ENCODE results near the gene PKD2L2.
"Not testable (repeated sequence)": the region's sequence is repeated elsewhere in the genome, so short reads cannot be mapped to it uniquely, and the experiment has no call there.

PKD2L2 gene

DNA sequence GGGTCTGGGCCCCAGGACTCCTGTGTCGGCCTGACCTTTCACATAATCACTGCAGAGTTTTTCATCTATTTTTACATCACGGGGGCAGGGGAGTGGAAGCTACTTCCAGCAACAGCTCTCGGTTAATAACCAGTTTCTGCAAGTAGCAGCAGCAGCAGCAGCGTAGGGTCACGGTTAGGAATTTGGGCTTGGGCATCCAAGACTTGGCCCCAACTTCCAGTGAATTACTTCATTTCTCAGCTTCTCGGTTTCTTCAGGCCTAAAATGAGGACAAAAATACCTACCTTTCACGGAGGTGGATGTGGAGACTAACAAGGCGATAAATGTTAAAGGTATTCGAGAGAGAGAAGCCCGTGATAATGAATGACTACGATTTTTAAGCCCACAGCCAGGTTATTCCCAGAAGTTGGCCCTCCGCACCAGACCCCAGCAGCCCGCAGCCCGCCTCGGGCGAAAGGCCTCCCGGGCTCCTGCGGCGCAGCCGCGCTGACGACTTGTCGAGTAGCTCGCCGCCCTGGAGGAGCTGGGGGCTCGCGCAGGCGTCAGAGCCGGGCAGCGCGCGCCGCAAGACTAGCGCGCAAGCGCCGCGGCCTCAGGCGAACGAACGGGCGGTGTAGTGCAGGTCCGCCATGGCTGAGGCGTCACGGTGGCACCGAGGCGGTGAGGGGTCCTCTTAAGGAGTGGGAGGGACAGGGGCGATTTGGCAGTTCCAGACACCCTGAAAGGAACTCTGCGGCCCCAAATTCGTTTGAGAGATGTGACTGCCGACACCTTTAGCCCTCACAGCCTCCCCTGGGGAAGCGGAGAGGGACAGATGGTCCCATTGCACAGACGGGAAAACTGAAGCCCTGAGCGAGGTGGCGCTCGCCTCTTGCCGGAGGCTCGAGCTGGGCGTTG, at the start of gene PKD2L2:
TSS of gene PKD2L2 (plus strand) at position 595 of the 897 bp plus-strand sequence. CDS start at position 630, 35 bp downstream.
- TF ChIP-seq, protein P1, sequence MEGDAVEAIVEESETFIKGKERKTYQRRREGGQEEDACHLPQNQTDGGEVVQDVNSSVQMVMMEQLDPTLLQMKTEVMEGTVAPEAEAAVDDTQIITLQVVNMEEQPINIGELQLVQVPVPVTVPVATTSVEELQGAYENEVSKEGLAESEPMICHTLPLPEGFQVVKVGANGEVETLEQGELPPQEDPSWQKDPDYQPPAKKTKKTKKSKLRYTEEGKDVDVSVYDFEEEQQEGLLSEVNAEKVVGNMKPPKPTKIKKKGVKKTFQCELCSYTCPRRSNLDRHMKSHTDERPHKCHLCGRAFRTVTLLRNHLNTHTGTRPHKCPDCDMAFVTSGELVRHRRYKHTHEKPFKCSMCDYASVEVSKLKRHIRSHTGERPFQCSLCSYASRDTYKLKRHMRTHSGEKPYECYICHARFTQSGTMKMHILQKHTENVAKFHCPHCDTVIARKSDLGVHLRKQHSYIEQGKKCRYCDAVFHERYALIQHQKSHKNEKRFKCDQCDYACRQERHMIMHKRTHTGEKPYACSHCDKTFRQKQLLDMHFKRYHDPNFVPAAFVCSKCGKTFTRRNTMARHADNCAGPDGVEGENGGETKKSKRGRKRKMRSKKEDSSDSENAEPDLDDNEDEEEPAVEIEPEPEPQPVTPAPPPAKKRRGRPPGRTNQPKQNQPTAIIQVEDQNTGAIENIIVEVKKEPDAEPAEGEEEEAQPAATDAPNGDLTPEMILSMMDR (IDR thresholded peaks at IDR 0.05; ENCODE audit: control insufficient read depth, extremely low read depth, insufficient read depth), result no peak
- DNase-seq (ENCODE audit: low read depth), result no peak
- H3K4me3 ChIP-seq (ENCODE audit: low read depth, low read length), result peak within 1 kb of the TSS; percentile 54

DNA sequence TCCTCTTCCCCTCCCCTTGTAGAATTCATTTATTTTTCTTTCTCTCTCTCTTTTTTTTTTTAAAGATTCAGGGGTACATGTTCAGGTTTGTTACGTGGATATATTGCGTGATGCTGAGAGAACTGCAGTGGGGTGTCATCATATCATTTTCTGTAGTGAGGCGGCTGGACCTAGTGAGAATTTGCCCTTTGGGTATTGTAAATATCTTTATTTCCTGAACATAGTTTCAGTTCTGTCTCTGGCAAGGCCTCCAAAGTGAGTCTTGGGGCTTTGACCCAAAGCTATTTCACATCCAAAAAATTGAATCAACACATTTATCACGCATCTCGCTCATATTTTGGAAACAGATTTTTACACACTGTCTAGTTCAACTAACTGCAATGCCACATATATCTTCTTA, 47.0 kb upstream of the PKD2L2 start:
- H3K4me3 ChIP-seq (ENCODE audit: low read depth, low read length), result no peak overlapping the region
- DNase-seq (ENCODE audit: low read depth), result no peak
- TF ChIP-seq, protein P1 (IDR thresholded peaks at IDR 0.05; ENCODE audit: control insufficient read depth, extremely low read depth, insufficient read depth), result no peak

DNA sequence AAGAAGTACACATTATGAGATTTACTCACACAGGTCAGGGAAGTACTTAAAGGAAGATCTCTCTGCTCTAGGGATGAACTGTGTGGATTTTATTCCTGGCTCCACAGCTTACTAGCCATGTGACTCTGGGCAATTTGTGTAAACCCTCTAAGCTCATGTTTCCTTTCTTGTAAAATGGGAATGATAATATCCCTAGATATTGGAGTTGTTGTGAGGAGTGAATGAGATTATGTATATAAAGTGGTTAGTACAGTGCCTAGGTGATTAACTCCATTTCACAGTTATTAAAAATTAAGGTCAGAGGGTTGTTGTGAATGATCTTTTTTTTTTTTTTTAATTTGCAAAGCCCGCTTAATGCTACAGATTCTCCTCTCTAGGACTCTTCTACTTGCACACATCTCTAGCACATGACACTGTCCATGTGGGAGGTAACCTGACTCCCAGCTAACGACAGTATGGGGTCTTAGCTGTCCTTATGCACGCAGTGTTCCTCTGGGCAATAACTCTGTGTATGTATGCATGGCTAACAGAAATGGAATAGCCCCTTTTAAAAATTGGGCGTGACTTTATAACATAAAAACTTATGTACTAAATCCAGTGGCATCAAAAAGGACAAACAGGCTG, 45.5 kb upstream of the PKD2L2 start:
- no peak for DNase-seq (ENCODE audit: low read depth)
- H3K4me3 ChIP-seq (ENCODE audit: low read depth, low read length), result no peak overlapping the region
- TF ChIP-seq, protein P1 (IDR thresholded peaks at IDR 0.05; ENCODE audit: control insufficient read depth, extremely low read depth, insufficient read depth), result no peak

DNA sequence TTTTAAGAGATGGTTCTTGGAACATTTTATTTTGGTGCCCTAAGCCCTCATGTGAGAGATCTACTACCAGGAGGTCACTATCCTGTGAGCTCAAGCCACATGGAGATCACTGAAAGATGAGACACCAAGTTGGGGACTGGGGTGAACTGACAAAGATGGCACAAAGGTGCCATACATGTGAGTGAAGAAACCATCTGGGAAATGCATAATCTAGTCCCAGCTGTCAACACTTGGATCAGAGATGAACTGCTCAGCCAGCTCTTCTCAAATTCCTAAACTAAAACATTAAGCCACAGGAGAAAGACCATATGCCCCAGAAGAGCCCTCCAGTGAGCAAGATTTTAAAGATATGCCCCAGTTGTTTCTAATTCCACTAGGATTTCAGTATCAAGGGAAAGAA, 43.8 kb upstream of the PKD2L2 start:
- no peak for DNase-seq (ENCODE audit: low read depth)
- TF ChIP-seq, protein P1 (IDR thresholded peaks at IDR 0.05; ENCODE audit: control insufficient read depth, extremely low read depth, insufficient read depth), result no peak

DNA sequence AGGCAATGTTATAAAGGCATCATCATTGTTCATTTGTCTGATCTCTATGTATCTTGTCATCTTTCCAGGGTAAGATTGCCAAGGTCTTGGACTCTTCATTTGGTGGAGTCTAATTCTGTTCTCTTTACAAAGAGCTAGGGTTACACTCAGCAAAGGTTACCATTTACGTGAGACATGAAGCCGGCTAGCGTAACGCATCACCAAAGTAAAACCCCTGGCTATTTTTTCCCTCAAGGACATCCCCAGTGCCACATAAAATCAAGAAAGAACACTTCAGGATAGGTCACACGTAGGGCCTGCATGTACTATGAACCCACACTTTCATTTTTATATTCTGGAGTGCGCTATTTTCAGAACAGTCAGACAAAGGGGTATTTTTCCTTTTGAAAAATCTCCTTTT, 41.6 kb upstream of the PKD2L2 start:
- H3K4me3 ChIP-seq (ENCODE audit: low read depth, low read length), result no peak overlapping the region
- DNase-seq (ENCODE audit: low read depth), result no peak
- TF ChIP-seq, protein P1 (IDR thresholded peaks at IDR 0.05; ENCODE audit: control insufficient read depth, extremely low read depth, insufficient read depth), result no peak

More for the DNA sequence above, 43.8 kb upstream of the PKD2L2 start:
- no peak overlapping the region for H3K4me3 ChIP-seq (ENCODE audit: low read depth, low read length)

DNA sequence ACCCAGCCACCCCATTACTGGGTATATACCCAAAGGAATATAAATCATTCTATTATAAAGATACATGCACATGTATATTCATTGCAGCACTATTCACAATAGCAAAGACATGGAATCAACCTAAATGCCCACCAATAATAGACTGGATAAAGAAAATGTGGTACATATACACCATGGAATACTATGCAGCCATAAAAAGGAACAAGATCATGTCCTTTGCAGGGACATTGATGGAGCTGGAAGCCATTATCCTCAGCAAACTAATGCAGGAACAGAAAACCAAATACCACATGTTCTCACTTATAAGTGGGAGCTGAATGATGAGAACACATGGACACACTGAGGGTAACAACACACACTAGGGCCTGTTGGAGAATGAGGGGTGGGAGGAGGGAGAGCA, 36.1 kb upstream of the PKD2L2 start:
- not testable (repeated sequence) for H3K4me3 ChIP-seq (ENCODE audit: low read depth, low read length); DNase-seq (ENCODE audit: low read depth)

DNA sequence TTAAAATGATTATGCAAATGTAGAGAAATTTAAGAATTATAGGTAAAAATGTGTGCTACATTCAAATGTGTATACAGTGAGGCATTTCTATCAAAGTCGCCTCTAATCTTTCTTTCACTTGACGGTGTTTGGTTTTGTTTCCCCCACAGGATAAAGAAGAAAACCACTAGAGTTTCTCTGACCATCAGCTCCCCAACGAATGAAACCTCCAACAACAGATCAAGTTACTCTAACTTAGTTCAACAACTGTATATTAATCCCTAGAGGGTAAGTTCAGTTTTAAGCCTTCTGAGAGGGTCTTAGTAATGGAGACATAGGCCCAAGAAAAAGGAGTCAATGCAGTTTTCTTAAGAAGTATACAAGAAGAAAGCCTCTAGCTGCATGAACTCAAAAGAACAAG, 33.1 kb upstream of the PKD2L2 start:
- H3K4me3 ChIP-seq (ENCODE audit: low read depth, low read length), result no peak overlapping the region
- DNase-seq (ENCODE audit: low read depth), result no peak
- TF ChIP-seq, protein P1 (IDR thresholded peaks at IDR 0.05; ENCODE audit: control insufficient read depth, extremely low read depth, insufficient read depth), result no peak

Measured in LNCaP clone FGC (cell line).